H9 (cell line): ENCODE measurements around the gene SKP2. TPM values are rescaled to one million over a fixed set of nuclear protein-coding genes. Genes with fewer than 3 reads are reported as not detected.

Experiments used
- DNase-seq: peaks from one replicate; pipeline ENCODE4 v3.0.0-alpha.2; 2017
- H2AFZ ChIP-seq: one replicate; pipeline ENCODE4 v1.6.1; 2013; ENCODE audit warnings: mild to moderate bottlenecking, low read length, control low read depth, moderate library complexity
- H2AK5ac ChIP-seq: 2 replicates; pipeline ENCODE4 v1.6.1; 2013; ENCODE audit warnings: low read length, control low read depth, mixed read lengths; ENCODE audit not compliant: insufficient read length
- H2BK120ac ChIP-seq: one replicate; pipeline ENCODE4 v1.6.1; 2013; ENCODE audit warnings: low read depth, mild to moderate bottlenecking, low read length, control low read depth, inconsistent platforms; ENCODE audit not compliant: poor library complexity, severe bottlenecking
- H2BK12ac ChIP-seq: 2 replicates; pipeline ENCODE4 v1.6.1; 2013; ENCODE audit warnings: low read length, control low read depth, mixed read lengths, low read depth; ENCODE audit not compliant: insufficient read length
- H2BK15ac ChIP-seq: 2 replicates; pipeline ENCODE4 v1.6.1; 2013; ENCODE audit warnings: low read depth, low read length, control low read depth
- H2BK20ac ChIP-seq: one replicate; pipeline ENCODE4 v1.6.1; 2013; ENCODE audit warnings: low read depth, mild to moderate bottlenecking, low read length, control low read depth, inconsistent platforms; ENCODE audit not compliant: poor library complexity, severe bottlenecking
- H2BK5ac ChIP-seq: 2 replicates; pipeline ENCODE4 v1.6.1; 2013; ENCODE audit warnings: low read length, control low read depth, mixed read lengths; ENCODE audit not compliant: insufficient read length
- H3K14ac ChIP-seq: 2 replicates; pipeline ENCODE4 v1.6.1; 2013; ENCODE audit warnings: low read length, control low read depth; ENCODE audit not compliant: insufficient read depth
- H3K18ac ChIP-seq: 2 replicates; pipeline ENCODE4 v1.6.1; 2013; ENCODE audit warnings: low read depth, mild to moderate bottlenecking, mixed read lengths, low read length, control low read depth; ENCODE audit not compliant: insufficient read length
- H3K23ac ChIP-seq: 2 replicates; pipeline ENCODE4 v1.6.1; 2013; ENCODE audit warnings: low read length, control low read depth, mixed read lengths, low read depth; ENCODE audit not compliant: insufficient read length
- H3K23me2 ChIP-seq: 2 replicates; pipeline ENCODE4 v1.6.1; 2013; ENCODE audit warnings: low read depth, mild to moderate bottlenecking, mixed read lengths, low read length, control low read depth; ENCODE audit not compliant: insufficient read length, poor library complexity, severe bottlenecking
- H3K27ac ChIP-seq: 2 replicates; pipeline ENCODE4 v1.5.1; 2013; ENCODE audit warnings: low read length, control low read depth, mixed read lengths, low read depth; ENCODE audit not compliant: insufficient read length
- H3K27me3 ChIP-seq: 2 replicates; pipeline ENCODE4 v1.6.1; 2013; ENCODE audit warnings: low read length, control low read depth, inconsistent platforms; ENCODE audit not compliant: insufficient read depth
- H3K4ac ChIP-seq: 2 replicates; pipeline ENCODE4 v1.6.1; 2013; ENCODE audit warnings: low read depth, mild to moderate bottlenecking, control low read depth, inconsistent platforms, low read length, moderate library complexity
- H3K4me1 ChIP-seq: 2 replicates; pipeline ENCODE4 v1.6.1; 2013; ENCODE audit warnings: low read length, control low read depth, inconsistent platforms; ENCODE audit not compliant: insufficient read depth
- H3K4me2 ChIP-seq: 2 replicates; pipeline ENCODE4 v1.6.1; 2013; ENCODE audit warnings: low read length, control low read depth, mixed read lengths; ENCODE audit not compliant: insufficient read length, insufficient read depth
- H3K56ac ChIP-seq: 2 replicates; pipeline ENCODE4 v1.6.1; 2013; ENCODE audit warnings: low read depth, mild to moderate bottlenecking, mixed read lengths, low read length, control low read depth; ENCODE audit not compliant: insufficient read length
- H3K79me1 ChIP-seq: 2 replicates; pipeline ENCODE4 v1.6.1; 2013; ENCODE audit warnings: low read depth, mild to moderate bottlenecking, moderate library complexity, low read length, control low read depth, inconsistent platforms; ENCODE audit not compliant: insufficient read depth, poor library complexity, severe bottlenecking
- H3K79me2 ChIP-seq: 2 replicates; pipeline ENCODE4 v1.6.1; 2013; ENCODE audit warnings: low read length, control low read depth, inconsistent platforms; ENCODE audit not compliant: insufficient read depth
- H3K9ac ChIP-seq: 2 replicates; pipeline ENCODE4 v1.6.1; 2013; ENCODE audit warnings: low read length, control low read depth, mixed read lengths; ENCODE audit not compliant: insufficient read length; ENCODE audit errors: extremely low read depth
- H3K9me3 ChIP-seq: one replicate; pipeline ENCODE4 v1.6.1; 2013; ENCODE audit warnings: low read depth, low read length, inconsistent platforms; ENCODE audit not compliant: control insufficient read depth
- H3T11ph ChIP-seq: one replicate; pipeline ENCODE4 v1.6.1; 2013; ENCODE audit warnings: mild to moderate bottlenecking, low read length, control low read depth, inconsistent platforms
- H4K20me1 ChIP-seq: one replicate; pipeline ENCODE4 v1.6.1; 2013; ENCODE audit not compliant: control insufficient read depth, insufficient read length, insufficient read depth
- H4K5ac ChIP-seq: 2 replicates; pipeline ENCODE4 v1.6.1; 2013; ENCODE audit warnings: low read depth, mild to moderate bottlenecking, mixed read lengths, low read length, control low read depth; ENCODE audit not compliant: insufficient read length
- H4K8ac ChIP-seq: replicated peaks from 2 replicates; pipeline ENCODE4 v1.6.1; 2013; ENCODE audit warnings: low read length, control low read depth, mixed read lengths, low read depth; ENCODE audit not compliant: insufficient read length
- H4K91ac ChIP-seq: 2 replicates; pipeline ENCODE4 v1.6.1; 2013; ENCODE audit warnings: low read depth, mild to moderate bottlenecking, moderate library complexity, mixed read lengths, low read length, control low read depth; ENCODE audit not compliant: insufficient read length
- H3K27ac Mint-ChIP-seq, 3 experiments: 2 replicates in 2 of 3; 3 replicates in 1 of 3; pipeline ENCODE4 v1.8.0; 2020 to 2021; ENCODE audit warnings: mixed read lengths in 3 of 3, mild to moderate bottlenecking in 1 of 3, moderate library complexity in 1 of 3
- H3K27me3 Mint-ChIP-seq: 2 replicates; pipeline ENCODE4 v1.8.0; 2021; ENCODE audit warnings: low read depth, mild to moderate bottlenecking, moderate library complexity, mixed read lengths
- H3K36me3 Mint-ChIP-seq, 3 experiments: 2 replicates in 2 of 3; 3 replicates in 1 of 3; pipeline ENCODE4 v1.8.0; 2020 to 2021; ENCODE audit warnings: low read depth in 3 of 3, mixed read lengths in 3 of 3; ENCODE audit not compliant: insufficient read depth in 1 of 3
- H3K4me1 Mint-ChIP-seq, 2 experiments: 2 replicates each; pipeline ENCODE4 v1.8.0; 2020; ENCODE audit warnings: mixed read lengths in 2 of 2
- H3K4me3 Mint-ChIP-seq, 2 experiments: 2 replicates in 1 of 2; 3 replicates in 1 of 2; pipeline ENCODE4 v1.8.0; 2020 to 2021; ENCODE audit warnings: mild to moderate bottlenecking in 2 of 2, mixed read lengths in 2 of 2, moderate library complexity in 1 of 2
- H3K9me3 Mint-ChIP-seq, 2 experiments: 2 replicates in 1 of 2; 3 replicates in 1 of 2; pipeline ENCODE4 v1.8.0; 2020; ENCODE audit warnings: mild to moderate bottlenecking in 2 of 2, mixed read lengths in 2 of 2, moderate library complexity in 1 of 2
- CTCF ChIP-seq: fragments of 200-600 bp; sonication (generic); conservative IDR thresholded peaks from 3 replicates; pipeline ENCODE4 v1.8.0; 2021; ENCODE audit warnings: antibody characterized with exemption, mild to moderate bottlenecking
- WGBS: extraction: QIAGEN DNeasy Blood & Tissue Kit; methylation state at CpG from one replicate; pipeline ENCODE4 v1.1.7; 2013; ENCODE audit warnings: missing lambda C conversion rate, low lambda C conversion rate, mixed read lengths; ENCODE audit not compliant: insufficient read length; ENCODE audit errors: extremely low coverage; 5-methylcytosine and 5-hydroxymethylcytosine counted together
- total RNA-seq: library from RNA; stranded (reverse); gene quantifications from 2 replicates; pipeline ENCODE4 v1.2.1, GENCODE V29; 2021

The SKP2 gene
- total RNA-seq, 1 experiment from 2014 or later = 103 TPM

DNA sequence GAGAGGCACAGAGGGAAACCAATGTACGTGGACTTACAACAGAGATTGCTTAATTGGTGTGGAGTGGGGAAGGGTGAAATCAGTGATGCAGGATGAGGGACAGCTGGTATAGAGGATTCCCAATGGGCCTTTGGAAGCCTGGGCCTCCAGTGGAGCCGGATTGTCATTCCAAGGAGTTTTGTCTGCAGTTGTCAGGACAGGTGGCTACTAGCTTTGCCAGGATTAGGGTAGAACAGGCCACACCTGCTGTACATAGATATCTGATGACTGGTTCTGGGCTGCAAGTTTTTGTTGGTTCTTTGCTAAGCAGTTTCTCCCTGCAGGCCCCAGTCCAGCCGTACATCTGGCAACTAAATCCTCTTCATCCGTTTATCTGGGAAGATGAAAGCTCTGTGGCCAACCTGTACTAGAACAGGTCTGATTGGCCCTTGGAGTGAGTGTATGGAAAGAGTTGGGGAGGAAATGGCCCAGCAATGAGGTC, 4.2 kb downstream of the SKP2 start:
- Histone ChIP-seq H3K9me3 (no peaks in the 10 kb centered on the region), H3K14ac (no peak overlapping the region), H3K23ac (no peak overlapping the region), H2AFZ (no peak overlapping the region), H2BK20ac (no peak overlapping the region), H2BK5ac (no peak overlapping the region), H3K4me1 (no peaks in the 10 kb centered on the region), H3K4ac (no peak overlapping the region), H3K79me1 (peaks cover 18% of the 10 kb centered on the region), H3K23me2 (peaks cover 8% of the 10 kb centered on the region), H3K27ac (no peak overlapping the region), H3K4me2 (no peak overlapping the region), H3K56ac (no peak overlapping the region), H4K20me1 (no peaks in the 10 kb centered on the region), H3K79me2 (peaks cover 6% of the 10 kb centered on the region; the same call in 1 of the 2 replicates), H3K9ac (no peak overlapping the region), H3K18ac (no peak overlapping the region), H3K27me3 (no peaks in the 10 kb centered on the region), H3T11ph (no peak overlapping the region), H2AK5ac (no peak overlapping the region), H4K8ac (no peak overlapping the region), H4K91ac (no peak overlapping the region), H2BK120ac (no peak overlapping the region), H2BK15ac (no peak overlapping the region), H4K5ac (no peak overlapping the region), H2BK12ac (no peak overlapping the region)
- TF ChIP-seq CTCF = no peak
- peaks cover 14 to 24% of the 10 kb centered on the region in 2 experiments for H3K4me1 Mint-ChIP-seq
- peak overlapping the region in 2 of 3 experiments; percentile 24 to 56; a peak in 3 of 7 replicates for H3K27ac Mint-ChIP-seq
- no CpG with 5 or more reads among the region's 4 CpGs for WGBS
- H3K9me3 Mint-ChIP-seq = 0 out of 5 replicates have a peak, but pooled peaks cover 0 to 3% of the 10 kb centered on the region in 2 experiments
- H3K36me3 Mint-ChIP-seq = peaks cover 32 to 70% (median 59%) of the 10 kb centered on the region in 3 experiments; a peak in 6 of 7 replicates
- no peak for DNase-seq
- H3K4me3 Mint-ChIP-seq = no peak overlapping the region
- H3K27me3 Mint-ChIP-seq = no peaks in the 10 kb centered on the region
